GM19324 (cell line): Measurements from ENCODE around the gene GANC.

Experiments used
- ATAC-seq: cut with Tn5 transposase; IDR thresholded peaks from one replicate; pipeline ENCODE4 v1.9.1; 2021; ENCODE audit warnings: mild to moderate bottlenecking, moderate library complexity; ENCODE audit not compliant: unreplicated experiment, low FRiP score

GANC gene

GRCh38 chr15:42373274-42373673, 100.3 kb downstream of the GANC start:
- ATAC-seq: no peak

DNA sequence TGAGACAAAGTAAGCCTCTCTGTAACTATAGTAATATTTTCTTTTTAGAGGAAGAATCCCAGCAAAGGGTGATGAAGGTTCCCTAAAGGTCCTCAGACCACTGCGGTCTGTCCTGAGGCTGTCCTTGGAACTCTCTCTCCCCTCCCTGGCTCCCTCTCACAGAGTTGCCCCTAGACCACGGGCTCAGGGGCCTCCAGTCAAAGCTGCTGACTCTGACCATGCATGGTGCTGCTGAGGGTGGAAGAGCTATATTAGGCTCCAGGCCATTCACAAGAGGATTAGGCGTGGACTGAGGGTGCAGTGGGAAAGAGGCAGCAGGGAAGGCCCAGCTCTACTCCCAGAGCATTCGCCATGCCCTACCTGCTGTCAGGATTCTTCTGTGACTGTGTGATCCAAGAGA, 100.9 kb downstream of the GANC start:
- ATAC-seq: no peak

DNA sequence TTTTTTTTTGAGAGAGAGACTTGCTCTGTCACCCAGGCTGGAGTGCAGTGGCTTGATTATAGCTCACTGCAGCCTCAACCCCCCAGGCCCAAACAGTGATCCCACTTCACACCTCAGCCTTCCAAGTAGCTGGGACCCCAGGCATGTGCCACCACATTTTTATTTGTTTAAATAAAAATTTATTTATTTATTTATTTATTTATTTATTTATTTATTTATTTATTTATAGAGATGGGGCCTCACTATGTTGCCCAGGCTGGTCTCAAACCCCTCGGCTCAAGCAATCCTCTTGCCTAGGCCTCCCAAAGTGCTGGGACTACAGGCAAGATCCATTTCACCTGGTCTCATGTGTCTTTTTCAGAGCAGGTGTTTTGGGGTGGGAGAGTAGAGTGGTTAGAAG, 101.8 kb downstream of the GANC start:
- no peak for ATAC-seq

DNA sequence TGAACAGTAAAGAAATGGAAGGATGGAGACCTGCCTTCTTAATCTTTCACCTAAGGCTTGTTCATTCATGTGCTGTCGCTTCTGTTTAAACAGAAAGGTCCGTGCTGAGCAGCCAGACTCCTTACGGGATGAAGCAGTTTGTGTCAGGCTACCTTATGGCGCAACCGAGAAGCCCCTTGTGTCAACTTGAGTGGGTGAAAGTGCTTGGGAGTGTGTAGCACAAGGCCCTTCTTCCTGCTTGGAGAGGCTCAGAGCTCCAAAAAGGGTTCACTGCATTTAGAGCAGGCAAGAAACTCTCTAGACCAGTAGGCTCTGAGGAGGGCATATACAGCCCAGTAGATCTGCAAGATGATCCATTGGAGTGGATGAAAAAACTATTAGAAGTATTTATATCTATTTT, 102.3 kb downstream of the GANC start:
- ATAC-seq: no peak

DNA sequence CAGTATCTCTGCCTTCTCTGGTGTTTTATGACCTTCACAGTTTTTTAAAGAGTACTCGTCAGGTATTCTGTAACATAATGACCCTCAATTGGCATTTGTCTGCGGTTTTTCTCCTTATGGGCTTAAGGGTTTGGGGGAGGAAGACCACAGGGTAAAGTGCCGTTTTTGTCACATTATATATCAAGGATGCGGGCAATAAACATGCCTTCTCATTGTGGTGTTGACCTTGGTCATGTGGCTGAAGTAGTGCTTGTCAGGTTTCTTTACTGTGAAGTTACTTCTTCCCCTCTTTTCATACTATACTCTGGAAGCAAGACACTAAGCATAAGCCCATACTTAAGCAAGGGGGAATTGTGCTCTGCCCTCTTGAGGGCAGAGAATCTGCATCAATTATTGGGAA, 102.9 kb downstream of the GANC start:
- ATAC-seq: no peak

DNA sequence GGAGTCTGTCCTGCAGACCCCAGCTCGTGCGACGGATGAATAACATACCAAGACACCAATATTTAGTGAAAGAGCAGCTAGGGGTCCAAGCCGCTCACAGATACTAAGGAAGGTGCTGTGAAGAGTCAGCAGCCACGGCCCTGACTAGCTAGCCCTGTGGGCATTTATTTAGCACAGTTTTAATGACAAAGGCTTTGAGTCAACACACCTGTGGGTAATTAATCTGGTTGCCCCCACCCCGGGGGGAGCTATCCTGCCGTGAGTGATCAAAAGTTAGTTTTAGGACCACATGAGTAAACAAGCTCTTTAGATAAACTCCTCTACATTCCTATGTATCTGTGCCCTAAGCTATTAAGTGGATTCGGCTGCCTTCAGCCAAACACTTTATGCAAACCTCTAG, 105.0 kb downstream of the GANC start:
- no peak for ATAC-seq

GRCh38 chr15:42384597-42384996, 111.6 kb downstream of the GANC start:
- ATAC-seq: no peak

DNA sequence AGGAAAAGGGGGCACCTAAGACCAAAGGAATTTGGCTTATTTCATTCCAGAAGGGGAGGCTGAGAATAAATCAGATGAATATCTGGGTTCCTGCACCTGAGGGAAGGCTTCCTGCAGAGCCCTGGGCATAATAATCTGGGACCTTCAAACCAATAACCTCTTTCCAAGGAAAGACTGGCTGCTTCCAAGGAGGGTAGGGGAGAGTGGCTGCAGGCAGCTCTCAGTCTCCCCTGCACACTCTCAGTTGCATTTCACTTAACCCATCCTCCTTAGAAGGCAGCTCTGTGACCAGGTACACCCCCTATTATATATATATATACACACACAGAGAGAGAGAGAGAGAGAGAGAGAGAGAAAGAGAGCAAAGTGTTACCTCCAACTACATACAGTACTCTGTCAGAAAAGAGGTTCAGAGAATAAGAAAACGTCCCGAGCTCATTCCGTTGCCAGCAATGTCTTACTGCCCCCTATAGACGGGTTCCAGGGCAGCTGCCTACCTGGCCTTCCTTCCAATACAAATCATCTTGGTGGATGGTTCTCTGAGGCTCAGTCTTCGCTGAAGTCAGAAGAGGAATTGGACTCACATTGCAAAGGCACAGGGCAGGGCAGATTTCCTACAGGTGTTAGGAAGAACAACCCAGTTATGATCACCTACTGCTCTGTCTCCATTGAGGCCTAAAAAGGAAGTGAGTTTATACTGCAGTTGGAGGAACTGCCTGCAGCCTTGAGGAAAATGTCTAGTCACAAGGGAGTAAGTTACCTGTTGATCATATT, 112.4 kb downstream of the GANC start:
- ATAC-seq: no peak

GRCh38 chr15:42385980-42386700, 113.1 kb downstream of the GANC start:
- no peak for ATAC-seq

DNA sequence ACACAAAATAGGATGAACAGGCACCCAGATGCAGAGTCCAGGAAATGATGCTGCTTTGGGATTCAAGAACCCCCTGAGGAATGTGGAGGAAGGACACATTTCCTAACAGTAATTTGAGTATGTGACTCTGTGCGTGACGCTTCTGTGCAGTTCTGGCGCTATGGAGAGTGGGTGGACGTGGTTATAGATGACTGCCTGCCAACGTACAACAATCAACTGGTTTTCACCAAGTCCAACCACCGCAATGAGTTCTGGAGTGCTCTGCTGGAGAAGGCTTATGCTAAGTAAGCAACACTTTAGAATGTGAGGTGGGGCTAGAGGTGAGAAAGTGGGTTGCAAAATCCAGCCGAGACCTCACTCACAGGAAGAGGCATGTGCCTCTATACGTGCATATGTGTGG, 114.6 kb downstream of the GANC start:
- no peak for ATAC-seq

DNA sequence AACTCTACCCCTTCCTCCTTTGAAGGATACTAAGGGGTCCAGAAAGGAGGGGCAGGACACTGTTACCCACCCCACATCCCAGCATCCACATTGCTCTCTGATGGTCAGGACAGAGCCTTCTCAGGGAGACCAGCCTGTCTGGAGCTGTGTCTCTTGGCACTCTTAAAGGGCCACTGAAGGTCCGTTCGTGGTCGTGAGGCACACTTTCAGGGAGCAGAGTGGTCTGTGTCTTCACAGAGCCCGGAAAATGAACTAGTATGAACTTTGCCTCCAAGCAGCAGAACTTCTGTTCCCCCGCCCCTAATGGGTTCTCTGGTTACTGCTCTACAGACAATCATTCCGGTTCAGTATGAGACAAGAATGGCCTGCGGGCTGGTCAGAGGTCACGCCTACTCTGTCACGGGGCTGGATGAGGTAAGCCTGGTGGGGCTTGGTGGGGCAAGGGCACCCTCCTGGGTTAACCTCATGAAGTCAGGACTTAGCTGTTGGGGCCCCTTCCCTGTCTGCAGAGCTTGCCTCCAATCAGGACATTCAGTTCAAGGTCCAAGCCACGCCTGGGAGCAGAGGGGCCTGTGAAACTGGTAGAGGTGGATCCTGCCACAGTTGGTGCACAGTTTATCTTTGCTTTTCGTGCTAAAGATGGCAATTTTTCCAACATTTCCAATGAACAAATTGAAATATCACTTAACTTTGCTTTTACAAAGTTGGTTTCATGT, 119.5 kb downstream of the GANC start:
- ATAC-seq: no peak

- no peak for ATAC-seq
These were observed 121.1 kb downstream of the GANC start for GRCh38 chr15:42394106-42394505.

DNA sequence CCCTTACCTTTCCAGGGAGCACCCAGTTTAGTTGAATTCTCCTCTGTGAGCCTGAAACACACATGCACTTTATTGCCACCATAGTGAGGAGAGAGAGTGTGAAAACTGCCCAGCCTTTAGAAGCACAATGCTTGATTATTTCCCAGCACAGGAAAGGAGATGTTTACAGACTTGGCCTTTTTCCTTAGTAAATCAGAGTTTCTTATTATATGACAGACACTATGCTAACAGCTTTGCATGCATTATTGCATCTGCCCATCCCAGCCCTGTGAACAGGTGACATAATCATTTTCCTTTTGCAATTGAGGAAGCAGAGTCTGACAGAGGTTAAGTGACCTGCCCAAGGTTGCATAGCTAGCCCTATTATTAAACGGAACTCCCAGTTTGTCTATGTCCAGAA, 122.8 kb downstream of the GANC start:
- no peak for ATAC-seq

DNA sequence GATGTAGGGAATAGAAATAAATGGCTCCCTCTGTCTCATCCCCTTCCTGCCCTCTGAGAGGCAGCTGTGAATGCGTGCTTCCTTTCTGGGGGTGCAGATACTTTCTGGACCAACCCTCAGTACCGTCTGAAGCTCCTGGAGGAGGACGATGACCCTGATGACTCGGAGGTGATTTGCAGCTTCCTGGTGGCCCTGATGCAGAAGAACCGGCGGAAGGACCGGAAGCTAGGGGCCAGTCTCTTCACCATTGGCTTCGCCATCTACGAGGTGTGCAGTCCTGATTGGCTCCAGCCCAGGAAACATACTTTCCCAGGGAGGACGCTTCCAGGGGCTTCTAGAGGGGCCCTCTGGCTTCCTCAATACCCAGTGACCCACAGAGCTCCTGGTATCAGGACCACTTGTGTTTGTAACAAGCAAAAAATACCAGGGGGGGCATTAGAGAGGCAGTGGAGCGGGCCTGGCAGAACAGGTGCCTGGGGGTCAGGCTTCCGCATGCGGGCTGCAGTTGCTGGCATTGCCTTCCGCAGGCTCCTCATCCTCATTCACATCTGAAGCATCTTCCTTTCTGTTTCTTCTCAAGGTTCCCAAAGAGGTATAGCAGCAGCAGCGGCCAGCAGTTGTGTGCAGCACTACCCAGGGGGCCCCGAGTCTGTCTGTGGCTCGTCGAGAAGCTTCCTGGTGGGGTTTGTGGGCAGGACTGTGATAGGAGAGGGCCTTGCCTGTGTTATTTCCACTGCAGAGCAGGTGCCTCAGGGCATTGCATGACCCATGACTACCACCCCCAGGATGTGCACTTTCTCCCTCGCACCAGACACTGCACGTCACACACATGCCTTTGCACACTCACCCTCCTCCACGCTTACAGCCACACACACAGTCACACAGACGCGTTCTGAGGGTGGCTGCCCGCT, 128.8 kb downstream of the GANC start:
- ATAC-seq: no peak

GRCh38 chr15:42402455-42403205, 129.6 kb downstream of the GANC start:
- no peak for ATAC-seq

DNA sequence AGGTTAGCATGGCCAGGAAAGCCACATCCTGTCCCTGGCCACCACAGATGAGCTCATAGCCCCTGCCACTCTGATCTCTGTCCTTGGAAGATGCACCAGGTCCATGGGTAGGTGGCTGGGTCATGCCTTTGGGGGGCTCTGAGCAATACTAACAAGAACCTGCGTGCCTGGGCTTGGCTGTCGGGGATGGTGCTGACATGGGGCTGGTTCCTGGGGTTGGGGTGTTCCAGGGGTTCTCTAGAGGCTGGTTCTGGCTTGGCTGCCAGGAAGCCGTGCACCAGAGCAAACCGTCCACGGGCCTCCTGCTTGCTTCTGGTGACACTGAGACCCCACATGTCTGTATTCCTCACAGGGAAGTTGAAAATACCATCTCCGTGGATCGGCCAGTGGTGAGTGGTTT, 130.4 kb downstream of the GANC start:
- no peak for ATAC-seq

DNA sequence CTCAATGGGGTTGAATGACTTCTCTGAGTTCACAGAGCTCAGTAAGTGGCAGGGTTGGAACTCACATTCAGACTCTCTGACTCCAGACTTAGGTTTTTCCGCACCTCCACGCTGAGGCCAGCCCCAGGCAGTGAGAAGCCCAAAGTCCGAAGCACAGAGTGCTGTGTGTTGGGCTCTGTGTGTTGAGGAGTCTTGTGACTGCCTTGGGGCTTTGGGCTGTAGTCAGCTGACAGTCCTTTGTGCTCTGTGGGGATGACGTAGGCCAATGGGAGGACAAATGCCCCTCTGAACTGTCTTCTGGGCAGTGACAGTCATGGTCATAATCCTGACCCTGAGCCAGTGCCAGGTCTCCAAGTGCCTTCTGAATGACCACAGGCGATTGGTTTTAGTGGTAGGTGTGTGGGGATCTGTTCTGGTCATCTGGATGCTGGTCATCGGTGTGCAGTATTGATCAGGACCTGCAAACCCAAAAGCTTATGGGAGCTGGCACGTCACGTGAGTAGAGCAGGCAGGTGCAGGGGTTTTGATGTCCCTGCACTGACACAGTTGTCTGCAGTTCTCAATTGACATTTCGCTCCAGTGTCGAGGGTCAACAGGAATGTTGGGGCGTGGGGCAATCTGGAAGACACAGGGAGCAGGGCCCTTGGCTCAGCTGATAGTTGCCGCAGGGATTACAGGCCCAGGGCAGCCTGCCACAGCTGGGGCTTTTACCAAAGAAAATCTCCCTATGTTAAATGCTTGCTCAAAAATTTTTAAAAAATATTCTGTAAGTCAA, 131.6 kb downstream of the GANC start:
- no peak for ATAC-seq

- ATAC-seq: no peak
These were observed 133.0 kb downstream of the GANC start for GRCh38 chr15:42405863-42406482.
